ENCODE measurements around the gene ANKRD36C. TPM values are rescaled to one million over a fixed set of nuclear protein-coding genes. Genes with fewer than 3 reads are reported as not detected.
"Not testable (repeated sequence)": the region's sequence is repeated elsewhere in the genome, so short reads cannot be mapped to it uniquely, and the experiment has no call there.

ANKRD36C gene
- total RNA-seq, 4 donors from 2014 or later: 4.1 to 29.4 (median 16.7) TPM

- peak overlapping the region in 1 of 4 donors; percentile 45 for H3K4me3 ChIP-seq
- WGBS, 2 donors: 0 to 26% methylated on average over 1 to 3 of the region's 4 CpGs
- peak overlapping the region in 2 of 4 donors; percentile 55 to 63 for H3K27ac ChIP-seq
- TF ChIP-seq CTCF (IDR thresholded peaks at IDR 0.05): peak in 2 of 6 experiments; percentile 22 to 31
- peaks cover 0 to 20% (median 6%) of the 10 kb centered on the region in 3 donors for H3K4me1 ChIP-seq
- DNase-seq; H3K36me3 ChIP-seq; H3K27me3 ChIP-seq; H3K9me3 ChIP-seq; intact Hi-C loops (cut with DNase I): not testable (repeated sequence)
These were observed 19.5 kb upstream of the ANKRD36C start for GRCh38 chr2:96011129-96011455.

GRCh38 chr2:96010320-96011128 lies 18.9 kb upstream of the ANKRD36C start:
- H3K9me3 ChIP-seq; H3K27me3 ChIP-seq; intact Hi-C loops (cut with DNase I); H3K36me3 ChIP-seq; DNase-seq: not testable (repeated sequence)
- Histone ChIP-seq H3K27ac (peak overlapping the region; percentile 81 to 88 (median 85)), H3K4me1 (peaks cover 0 to 20% (median 6%) of the 10 kb centered on the region in 3 donors), H3K4me3 (peak overlapping the region; percentile 35 to 72 (median 57))
- peak in 2 of 4 donors; percentile 33 to 66 for TF ChIP-seq POLR2A (IDR thresholded peaks at IDR 0.05)
- WGBS, 2 donors: no CpG with 5 or more reads among the region's 65 CpGs

GRCh38 chr2:96009833-96010232 lies 18.2 kb upstream of the ANKRD36C start:
- H3K27me3 ChIP-seq; intact Hi-C loops (cut with DNase I); H3K9me3 ChIP-seq; DNase-seq; H3K36me3 ChIP-seq: not testable (repeated sequence)
- Histone ChIP-seq H3K27ac (peak overlapping the region; percentile 81 to 88 (median 85)), H3K4me3 (peak overlapping the region; percentile 35 to 72 (median 57)), H3K4me1 (peaks cover 0 to 20% (median 6%) of the 10 kb centered on the region in 3 donors)
- WGBS, 2 donors: 10 to 15% methylated on average over 2 to 3 of the region's 10 CpGs

GRCh38 chr2:96008051-96008450 lies 16.4 kb upstream of the ANKRD36C start:
- intact Hi-C loops (cut with DNase I); DNase-seq; H3K27ac ChIP-seq; H3K4me3 ChIP-seq; H3K36me3 ChIP-seq; H3K9me3 ChIP-seq: not testable (repeated sequence)
- Histone ChIP-seq H3K4me1 (peaks cover 0 to 20% (median 6%) of the 10 kb centered on the region in 3 donors), H3K27me3 (peaks cover 0 to 11% (median 0%) of the 10 kb centered on the region in 4 donors)
- WGBS, 2 donors: 82 to 90% methylated on average over 5 to 6 of the region's 6 CpGs

- peaks cover 0 to 14% (median 6%) of the 10 kb centered on the region in 3 donors for H3K4me1 ChIP-seq
- DNase-seq; H3K36me3 ChIP-seq; H3K4me3 ChIP-seq; H3K9me3 ChIP-seq; H3K27ac ChIP-seq; intact Hi-C loops (cut with DNase I): not testable (repeated sequence)
- H3K27me3 ChIP-seq: peaks cover 0 to 19% (median 0%) of the 10 kb centered on the region in 4 donors
- WGBS, 2 donors: 84 to 91% methylated on average over 3 to 5 of the region's 5 CpGs
These were observed 14.6 kb upstream of the ANKRD36C start for GRCh38 chr2:96006248-96006647.

GRCh38 chr2:95992520-95993272 lies 1.1 kb upstream of the ANKRD36C start:
- not testable (repeated sequence) for DNase-seq
- 11 to 12% methylated on average over 11 of the region's 34 CpGs for WGBS, 2 donors
- TF ChIP-seq CTCF (IDR thresholded peaks at IDR 0.05): peak; percentile 78 to 98 (median 96)

GRCh38 chr2:95992102-95992501 lies 478 bp upstream of the ANKRD36C start:
- peak overlapping the region; percentile 36 to 80 (median 62) for H3K4me3 ChIP-seq
- H3K36me3 ChIP-seq; H3K9me3 ChIP-seq; intact Hi-C loops (cut with DNase I); DNase-seq; H3K27me3 ChIP-seq: not testable (repeated sequence)
- H3K27ac ChIP-seq: peak overlapping the region; percentile 73 to 91 (median 89)
- no CpG with 5 or more reads among the region's 39 CpGs for WGBS, 2 donors
- H3K4me1 ChIP-seq: peaks cover 0 to 10% (median 0%) of the 10 kb centered on the region in 3 donors

More at GRCh38 chr2:95992520-95993272, 1.1 kb upstream of the ANKRD36C start:
- intact Hi-C loops (cut with DNase I); H3K9me3 ChIP-seq; H3K36me3 ChIP-seq; H3K27me3 ChIP-seq: not testable (repeated sequence)
- Histone ChIP-seq H3K4me3 (peak overlapping the region; percentile 36 to 80 (median 62)), H3K27ac (peak overlapping the region; percentile 73 to 91 (median 89)), H3K4me1 (peaks cover 0 to 10% (median 0%) of the 10 kb centered on the region in 3 donors)

- intact Hi-C loops (cut with DNase I); H3K27me3 ChIP-seq; H3K9me3 ChIP-seq; H3K36me3 ChIP-seq; DNase-seq: not testable (repeated sequence)
- 2 to 3% methylated on average over 2 to 3 of the region's 6 CpGs for WGBS, 2 donors
- peak overlapping the region in 1 of 4 donors; percentile 29 for H3K27ac ChIP-seq
- peaks cover 0 to 10% (median 0%) of the 10 kb centered on the region in 3 donors for H3K4me1 ChIP-seq
- H3K4me3 ChIP-seq: peak overlapping the region in 3 of 4 donors; percentile 60 to 80 (median 63)
These were observed 740 bp downstream of the ANKRD36C start for GRCh38 chr2:95990884-95991283.

- peaks cover 0 to 18% (median 0%) of the 10 kb centered on the region in 3 donors for H3K36me3 ChIP-seq
- intact Hi-C loops (cut with DNase I); DNase-seq; H3K27ac ChIP-seq; H3K4me3 ChIP-seq; H3K4me1 ChIP-seq; H3K27me3 ChIP-seq; H3K9me3 ChIP-seq: not testable (repeated sequence)
- 53 to 54% methylated on average over 2 of the region's 2 CpGs for WGBS, 2 donors
These were observed 40.0 kb downstream of the ANKRD36C start for GRCh38 chr2:95951662-95952061.

GRCh38 chr2:95948039-95948438 lies 43.6 kb downstream of the ANKRD36C start:
- DNase-seq; H3K27ac ChIP-seq; H3K27me3 ChIP-seq; H3K9me3 ChIP-seq; H3K4me1 ChIP-seq; intact Hi-C loops (cut with DNase I); H3K4me3 ChIP-seq: not testable (repeated sequence)
- peaks cover 0 to 18% (median 0%) of the 10 kb centered on the region in 3 donors for H3K36me3 ChIP-seq
- WGBS, 2 donors: 53 to 83% methylated on average over 1 of the region's 1 CpG

Measured in esophagus squamous epithelium (tissue), 5 donors.